Peyer's patch (tissue), 4 donors: ENCODE measurements around the gene ACTBL2.

Experiments used
- POLR2A ChIP-seq, 2 donors: fragments of 450-650 bp; IDR thresholded peaks; one replicate each; pipeline ENCODE4 v1.5.1; 2017; ENCODE audit warnings: antibody characterized with exemption in 2 of 2, mild to moderate bottlenecking in 2 of 2, moderate library complexity in 2 of 2
- TF ChIP-seq, protein P1 (sequence below), 6 experiments: fragments of 450-650 bp in 4 of 6; fragments of 200-600 bp in 2 of 6; sonication (generic) in 1 of 6; IDR thresholded peaks; one replicate each; pipeline ENCODE4 v1.5.1; 2017 to 2019; ENCODE audit warnings: antibody characterized with exemption in 6 of 6, mild to moderate bottlenecking in 3 of 6, moderate library complexity in 1 of 6

DNA sequence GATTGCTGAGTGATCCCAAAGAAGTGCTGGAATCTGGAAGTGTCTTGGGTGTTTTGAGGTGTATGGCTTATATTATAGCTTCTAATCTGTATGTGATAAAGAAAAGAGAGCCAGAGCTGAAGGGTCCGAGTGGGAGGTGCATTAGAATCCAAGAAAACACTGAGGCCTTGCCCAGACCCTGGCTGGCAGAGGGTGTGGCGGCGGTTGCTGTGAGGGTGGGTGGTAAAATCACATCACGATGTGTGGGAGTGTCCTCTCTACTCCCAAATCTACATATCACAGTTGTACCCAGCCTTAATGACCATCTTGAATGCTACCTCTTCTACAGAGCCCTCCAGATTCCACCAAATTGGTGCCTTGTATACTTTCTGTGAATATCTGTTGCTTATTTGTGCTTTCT lies 28.9 kb downstream of the ACTBL2 start:
- TF ChIP-seq, protein P1, sequence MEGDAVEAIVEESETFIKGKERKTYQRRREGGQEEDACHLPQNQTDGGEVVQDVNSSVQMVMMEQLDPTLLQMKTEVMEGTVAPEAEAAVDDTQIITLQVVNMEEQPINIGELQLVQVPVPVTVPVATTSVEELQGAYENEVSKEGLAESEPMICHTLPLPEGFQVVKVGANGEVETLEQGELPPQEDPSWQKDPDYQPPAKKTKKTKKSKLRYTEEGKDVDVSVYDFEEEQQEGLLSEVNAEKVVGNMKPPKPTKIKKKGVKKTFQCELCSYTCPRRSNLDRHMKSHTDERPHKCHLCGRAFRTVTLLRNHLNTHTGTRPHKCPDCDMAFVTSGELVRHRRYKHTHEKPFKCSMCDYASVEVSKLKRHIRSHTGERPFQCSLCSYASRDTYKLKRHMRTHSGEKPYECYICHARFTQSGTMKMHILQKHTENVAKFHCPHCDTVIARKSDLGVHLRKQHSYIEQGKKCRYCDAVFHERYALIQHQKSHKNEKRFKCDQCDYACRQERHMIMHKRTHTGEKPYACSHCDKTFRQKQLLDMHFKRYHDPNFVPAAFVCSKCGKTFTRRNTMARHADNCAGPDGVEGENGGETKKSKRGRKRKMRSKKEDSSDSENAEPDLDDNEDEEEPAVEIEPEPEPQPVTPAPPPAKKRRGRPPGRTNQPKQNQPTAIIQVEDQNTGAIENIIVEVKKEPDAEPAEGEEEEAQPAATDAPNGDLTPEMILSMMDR (IDR thresholded peaks at IDR 0.05): no peak
- no peak for TF ChIP-seq POLR2A (IDR thresholded peaks at IDR 0.05)
